Uterus (tissue), 2 donors: ENCODE results near the gene ZWINT.

Experiments
- CTCF ChIP-seq, 4 experiments: fragments of 200-600 bp in 2 of 4; fragments of 450-650 bp in 2 of 4; sonication (generic) in 2 of 4; IDR thresholded peaks; one replicate each; pipeline ENCODE4 v1.5.1; 2016 to 2019; ENCODE audit warnings: antibody characterized with exemption in 4 of 4, mild to moderate bottlenecking in 2 of 4, moderate library complexity in 1 of 4
- POLR2A ChIP-seq, 2 donors: fragments of 450-650 bp; IDR thresholded peaks; one replicate each; pipeline ENCODE4 v1.6.1; 2016; ENCODE audit warnings: antibody characterized with exemption in 2 of 2, mild to moderate bottlenecking in 1 of 2, moderate library complexity in 1 of 2

- TF ChIP-seq POLR2A (IDR thresholded peaks at IDR 0.05) (no peak), CTCF (IDR thresholded peaks at IDR 0.05) (no peak)
Observed at GRCh38 chr10:56346845-56347415, 14.1 kb downstream of the ZWINT start.
